Stimulated activated naive CD8-positive, alpha-beta T cell treated with anti-CD3 and anti-CD28 coated beads, Interleukin-15, Interleukin-2, amounts not matched to agents 100 ng/mL and 50 ng/mL, for 24 hours (primary cell): ENCODE results near the gene AP2B1.
"Not testable (repeated sequence)": the region's sequence is repeated elsewhere in the genome, so short reads cannot be mapped to it uniquely, and the experiment has no call there.

Experiments used
- H3K27ac Mint-ChIP-seq: one replicate; pipeline ENCODE4 v1.8.0; 2021; ENCODE audit warnings: mild to moderate bottlenecking, mixed read lengths
- H3K27me3 Mint-ChIP-seq: one replicate; pipeline ENCODE4 v1.8.0; 2021; ENCODE audit warnings: mixed read lengths
- H3K36me3 Mint-ChIP-seq: one replicate; pipeline ENCODE4 v1.8.0; 2021; ENCODE audit warnings: low read depth, mixed read lengths
- H3K4me1 Mint-ChIP-seq: one replicate; pipeline ENCODE4 v1.8.0; 2021; ENCODE audit warnings: low read depth, mixed read lengths
- H3K4me3 Mint-ChIP-seq: one replicate; pipeline ENCODE4 v1.8.0; 2021; ENCODE audit warnings: mild to moderate bottlenecking, mixed read lengths
- H3K9me3 Mint-ChIP-seq: one replicate; pipeline ENCODE4 v1.8.0; 2021; ENCODE audit warnings: mixed read lengths

The AP2B1 gene

DNA sequence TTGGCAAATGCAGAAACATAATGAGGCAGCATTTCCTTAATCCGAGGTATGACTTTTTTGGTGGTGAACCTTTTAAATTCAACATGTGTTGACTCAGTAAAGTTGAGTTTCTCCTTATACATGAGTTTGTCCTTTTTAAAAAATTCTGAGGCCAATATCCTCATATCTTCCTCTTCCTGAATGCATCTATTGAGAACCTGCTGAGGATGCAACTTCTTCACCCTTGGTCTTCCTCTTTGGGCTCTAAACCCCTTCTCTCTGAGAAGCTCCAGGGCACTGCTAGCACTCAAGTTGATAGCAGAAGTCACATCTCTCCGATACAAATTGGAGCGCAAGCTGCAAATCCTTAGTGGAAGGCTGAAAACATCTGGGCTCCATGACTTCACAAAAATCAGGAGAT, 29.8 kb upstream of the AP2B1 start:
- Mint-ChIP-seq H3K27ac (no peak overlapping the region), H3K4me3 (no peak overlapping the region), H3K27me3 (peaks cover 5% of the 10 kb centered on the region), H3K36me3 (no peaks in the 10 kb centered on the region), H3K9me3 (no peaks in the 10 kb centered on the region), H3K4me1 (peaks cover 8% of the 10 kb centered on the region)

- Mint-ChIP-seq H3K4me1 (peaks cover 8% of the 10 kb centered on the region), H3K36me3 (no peaks in the 10 kb centered on the region), H3K27me3 (peaks cover 5% of the 10 kb centered on the region), H3K27ac (no peak overlapping the region), H3K4me3 (no peak overlapping the region), H3K9me3 (no peaks in the 10 kb centered on the region)
Measured at GRCh38 chr17:35559495-35560210, 27.5 kb upstream of the AP2B1 start.

GRCh38 chr17:35560703-35561102, 26.4 kb upstream of the AP2B1 start, which contains the start of gene SLFN14:
TSS of gene SLFN14 (minus strand) at chr17:35560819. CDS start at chr17:35558062, 2,757 bp downstream.
- Mint-ChIP-seq H3K27me3 (peaks cover 5% of the 10 kb centered on the region), H3K27ac (peak within 1 kb of the TSS; percentile 49)

GRCh38 chr17:35563181-35563580, 23.9 kb upstream of the AP2B1 start:
- not testable (repeated sequence) for H3K36me3 Mint-ChIP-seq, H3K27me3 Mint-ChIP-seq, H3K9me3 Mint-ChIP-seq, H3K4me3 Mint-ChIP-seq, H3K27ac Mint-ChIP-seq
- H3K4me1 Mint-ChIP-seq: peaks cover 16% of the 10 kb centered on the region

More at GRCh38 chr17:35560703-35561102, 26.4 kb upstream of the AP2B1 start, which contains the start of gene SLFN14:
- Mint-ChIP-seq H3K4me1 (peaks cover 8% of the 10 kb centered on the region), H3K9me3 (no peaks in the 10 kb centered on the region), H3K4me3 (no peak within 1 kb of the TSS), H3K36me3 (no peaks in the 10 kb centered on the region)

- H3K27me3 Mint-ChIP-seq: no peaks in the 10 kb centered on the region
- H3K4me3 Mint-ChIP-seq: peak overlapping the region; percentile 87
- H3K9me3 Mint-ChIP-seq: no peaks in the 10 kb centered on the region
- peak overlapping the region; percentile 3 for H3K27ac Mint-ChIP-seq
- peaks cover 9% of the 10 kb centered on the region for H3K36me3 Mint-ChIP-seq
- peaks cover 36% of the 10 kb centered on the region for H3K4me1 Mint-ChIP-seq
Measured at GRCh38 chr17:35566968-35567367, 20.2 kb upstream of the AP2B1 start.

- Mint-ChIP-seq H3K4me3 (peak overlapping the region; percentile 87), H3K9me3 (no peaks in the 10 kb centered on the region), H3K4me1 (peaks cover 36% of the 10 kb centered on the region), H3K36me3 (peaks cover 12% of the 10 kb centered on the region), H3K27me3 (no peaks in the 10 kb centered on the region), H3K27ac (peak overlapping the region; percentile 79)
Measured at GRCh38 chr17:35568561-35568960, 18.6 kb upstream of the AP2B1 start.

GRCh38 chr17:35569405-35569804, 17.7 kb upstream of the AP2B1 start:
- Mint-ChIP-seq H3K27me3 (no peaks in the 10 kb centered on the region), H3K4me1 (peaks cover 36% of the 10 kb centered on the region), H3K4me3 (peak overlapping the region; percentile 87), H3K36me3 (peaks cover 17% of the 10 kb centered on the region), H3K27ac (peak overlapping the region; percentile 84), H3K9me3 (no peaks in the 10 kb centered on the region)

GRCh38 chr17:35575759-35576158, 11.4 kb upstream of the AP2B1 start:
- Mint-ChIP-seq H3K27me3 (no peaks in the 10 kb centered on the region), H3K27ac (peak overlapping the region; percentile 6), H3K9me3 (no peaks in the 10 kb centered on the region), H3K4me3 (no peak overlapping the region), H3K36me3 (peaks cover 26% of the 10 kb centered on the region), H3K4me1 (peaks cover 36% of the 10 kb centered on the region)

DNA sequence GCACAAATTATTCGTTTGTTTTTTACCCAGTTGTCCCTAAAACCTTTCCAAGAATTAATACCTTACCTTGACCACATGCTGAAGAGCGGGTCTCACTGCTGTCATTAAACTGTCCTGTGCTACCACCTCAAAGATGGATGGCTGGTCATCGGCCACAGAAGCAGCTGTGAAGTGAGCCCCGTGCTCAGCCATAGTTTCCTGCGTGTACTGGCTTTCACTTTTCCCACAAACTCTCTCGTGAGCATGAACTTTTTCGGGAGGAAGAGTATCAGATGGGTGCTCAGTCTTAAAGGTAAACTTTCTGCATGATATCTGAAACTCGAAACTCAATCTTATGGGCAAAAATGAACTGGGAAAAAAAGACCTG, 9.3 kb upstream of the AP2B1 start:
- peaks cover 32% of the 10 kb centered on the region for H3K4me1 Mint-ChIP-seq
- H3K9me3 Mint-ChIP-seq: no peaks in the 10 kb centered on the region
- H3K27ac Mint-ChIP-seq: peak overlapping the region; percentile 99
- peaks cover 26% of the 10 kb centered on the region for H3K36me3 Mint-ChIP-seq
- H3K4me3 Mint-ChIP-seq: peak overlapping the region; percentile 99
- no peaks in the 10 kb centered on the region for H3K27me3 Mint-ChIP-seq

- Mint-ChIP-seq H3K27ac (peak within 1 kb of the TSS; percentile 99), H3K27me3 (no peaks in the 10 kb centered on the region), H3K9me3 (no peaks in the 10 kb centered on the region), H3K4me1 (peaks cover 32% of the 10 kb centered on the region), H3K4me3 (peak within 1 kb of the TSS; percentile 99), H3K36me3 (peaks cover 25% of the 10 kb centered on the region)
Measured at GRCh38 chr17:35578197-35578928, 8.8 kb upstream of the AP2B1 start, which contains the start of gene PEX12. TSS of gene PEX12 (minus strand) at chr17:35578571. CDS start at chr17:35578021, 550 bp downstream.

DNA sequence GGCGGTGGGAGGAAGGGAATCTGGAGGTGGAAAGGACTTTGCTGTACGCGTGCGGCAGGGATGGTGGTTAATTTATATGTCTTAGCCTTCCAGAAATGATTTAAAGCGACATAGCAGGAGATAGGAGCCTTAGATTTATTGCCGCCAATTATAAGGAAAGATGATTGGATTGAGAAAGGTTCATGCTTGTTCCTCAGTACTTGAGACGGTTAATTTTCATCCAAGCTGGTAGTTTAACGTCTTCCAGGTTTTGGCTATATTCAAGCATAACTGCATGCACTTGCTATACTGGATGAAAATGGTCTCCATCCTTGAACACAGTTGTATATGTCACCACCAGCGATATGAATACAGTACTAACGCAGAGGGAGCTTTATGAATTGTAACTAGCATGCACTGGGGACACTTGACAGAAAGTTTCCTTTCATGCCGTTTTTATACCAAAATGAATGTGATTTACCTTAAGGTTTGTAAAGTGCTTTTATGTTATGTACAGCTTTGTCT, 8.1 kb upstream of the AP2B1 start:
- no peaks in the 10 kb centered on the region for H3K9me3 Mint-ChIP-seq
- peak overlapping the region; percentile 99 for H3K27ac Mint-ChIP-seq
- H3K4me1 Mint-ChIP-seq: peaks cover 32% of the 10 kb centered on the region
- H3K27me3 Mint-ChIP-seq: no peaks in the 10 kb centered on the region
- peak overlapping the region; percentile 99 for H3K4me3 Mint-ChIP-seq
- peaks cover 20% of the 10 kb centered on the region for H3K36me3 Mint-ChIP-seq

DNA sequence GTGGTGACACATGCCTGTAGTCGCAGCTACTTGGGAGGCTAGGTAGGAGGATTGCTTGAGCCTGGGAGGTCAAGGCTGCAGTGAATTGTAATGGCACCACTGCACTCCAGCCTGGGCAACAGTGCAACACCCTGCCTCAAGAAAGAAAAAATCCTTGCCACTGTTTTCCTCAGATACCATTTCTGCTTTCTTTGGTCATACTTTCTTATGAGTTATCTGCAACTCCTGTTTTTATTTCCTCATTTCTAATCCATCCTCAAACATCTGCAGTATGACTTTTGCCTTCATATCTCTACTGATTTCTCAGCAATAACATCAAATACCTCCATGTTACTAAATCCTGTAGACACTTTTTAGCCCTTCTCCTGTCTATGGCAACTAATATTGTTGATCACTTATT, 3.1 kb upstream of the AP2B1 start:
- Mint-ChIP-seq H3K27ac (no peak overlapping the region), H3K27me3 (no peaks in the 10 kb centered on the region), H3K9me3 (no peaks in the 10 kb centered on the region), H3K36me3 (peaks cover 4% of the 10 kb centered on the region), H3K4me3 (no peak overlapping the region), H3K4me1 (peaks cover 30% of the 10 kb centered on the region)

- Mint-ChIP-seq H3K27ac (peak overlapping the region; percentile 99), H3K36me3 (peaks cover 4% of the 10 kb centered on the region), H3K9me3 (no peaks in the 10 kb centered on the region), H3K27me3 (no peaks in the 10 kb centered on the region), H3K4me1 (peaks cover 41% of the 10 kb centered on the region), H3K4me3 (peak overlapping the region; percentile 97)
Measured at GRCh38 chr17:35586569-35587073, 501 bp upstream of the AP2B1 start.

DNA sequence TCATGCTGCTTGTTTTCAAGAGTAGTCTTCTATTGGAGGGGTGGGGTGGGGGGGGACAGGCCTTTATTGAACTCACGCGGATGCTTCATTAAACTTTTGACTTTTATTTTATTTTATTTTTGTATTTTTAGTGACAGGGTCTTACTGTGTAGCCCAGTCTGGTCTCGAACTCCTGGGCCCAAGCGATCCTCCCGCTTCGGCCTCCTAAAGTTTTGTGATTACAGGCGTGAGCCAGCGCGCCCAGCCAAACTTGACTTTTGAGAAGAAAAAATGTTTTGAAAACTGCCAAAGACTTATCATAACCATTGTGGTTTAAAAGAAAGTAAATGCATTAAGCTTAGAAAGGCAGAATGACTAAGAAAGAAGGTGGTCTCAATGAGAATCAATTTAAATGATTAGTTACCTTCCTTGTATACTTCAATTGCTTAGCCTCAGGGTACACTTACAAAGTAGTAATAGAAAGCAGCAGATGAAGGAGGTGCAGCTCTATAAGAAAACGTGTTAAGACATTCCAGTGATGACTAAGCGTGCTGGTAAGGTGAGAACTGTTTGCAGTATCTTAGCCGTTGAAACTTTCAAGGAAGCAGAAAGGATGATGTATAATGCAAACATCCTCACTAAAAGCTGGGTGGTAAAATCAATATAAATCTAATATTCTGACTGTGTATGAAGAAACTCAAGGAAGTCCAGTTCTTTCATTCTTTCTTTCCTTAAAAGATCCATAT, 1.2 kb downstream of the AP2B1 start:
- Mint-ChIP-seq H3K4me1 (peaks cover 41% of the 10 kb centered on the region), H3K27me3 (no peaks in the 10 kb centered on the region), H3K4me3 (peak overlapping the region; percentile 97), H3K36me3 (peaks cover 10% of the 10 kb centered on the region), H3K9me3 (no peaks in the 10 kb centered on the region), H3K27ac (peak overlapping the region; percentile 99)
